ENCODE measurements around the gene MRPL40. TPM values are rescaled to one million over a fixed set of nuclear protein-coding genes. Genes with fewer than 3 reads are reported as not detected.

Gene MRPL40
- polyA plus RNA-seq (ENCODE audit: insufficient read length in 4 of 4), result 10 to 100 TPM; 30.8 to 50.0 (median 44.3) TPM

DNA sequence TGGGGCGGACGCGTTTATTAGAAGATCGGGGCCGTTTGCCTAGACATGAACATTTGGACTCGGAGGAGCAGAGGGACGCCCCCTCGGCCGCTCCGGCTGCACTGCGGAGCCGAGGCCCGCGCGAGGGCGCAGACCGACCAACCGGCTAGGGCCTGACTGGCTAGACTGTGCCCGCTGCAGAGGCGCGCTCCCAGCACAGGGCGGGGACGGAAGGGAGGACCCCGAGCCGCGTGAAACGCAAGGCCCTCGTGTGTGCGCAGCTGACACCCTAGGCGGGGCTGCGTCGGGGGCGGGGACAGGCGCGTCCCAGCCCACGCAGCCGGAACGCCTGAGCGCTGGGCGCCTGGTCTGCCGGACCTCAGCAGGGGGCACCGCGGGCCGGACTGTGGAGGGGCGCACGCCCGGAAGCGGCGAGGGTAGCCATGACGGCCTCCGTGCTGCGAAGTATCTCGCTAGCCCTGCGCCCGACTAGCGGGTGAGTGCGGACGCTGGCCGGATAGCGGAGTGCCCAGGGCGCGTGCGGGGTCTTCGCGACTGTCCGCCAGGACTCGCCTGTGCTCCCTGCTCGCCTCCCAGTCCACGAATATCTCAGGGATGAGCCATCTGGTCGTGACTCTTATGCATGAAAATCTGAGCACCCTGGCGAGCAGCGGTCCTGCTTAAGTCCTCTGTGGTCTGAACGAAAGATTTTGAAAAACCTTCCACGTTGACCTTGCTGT is at the start of gene MRPL40:
Gene MRPL40, plus strand, starts transcription at position 413 of the 719 bp plus-strand sequence. Its CDS starts 10 bp downstream, at position 423.
- DNase-seq (ENCODE audit: low read depth in 4 of 4, low spot score in 3 of 4), result peak; percentile 80 to 86 (median 84)

DNA sequence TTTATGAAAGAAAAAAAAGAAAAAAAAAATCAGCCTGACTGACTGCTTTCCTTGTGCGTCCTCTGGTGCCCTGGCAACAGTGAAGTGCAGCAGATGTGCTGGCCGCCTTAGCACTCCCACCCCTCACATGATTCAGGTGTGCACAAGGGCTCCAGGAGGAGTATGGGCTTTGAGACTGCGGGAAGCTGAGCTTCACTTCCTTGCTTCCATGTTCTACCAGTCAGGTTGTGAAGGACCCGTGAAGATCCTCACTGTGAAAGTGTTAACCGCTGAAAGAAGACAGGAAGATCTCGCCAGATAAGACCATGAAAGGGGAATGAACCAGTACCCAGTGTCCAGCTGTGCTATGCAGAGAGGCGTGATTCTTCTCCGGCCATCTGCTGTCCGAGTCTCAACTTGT is 49.1 kb upstream of the MRPL40 start:
- DNase-seq (ENCODE audit: low read depth in 4 of 4, low spot score in 3 of 4), result no peak

DNA sequence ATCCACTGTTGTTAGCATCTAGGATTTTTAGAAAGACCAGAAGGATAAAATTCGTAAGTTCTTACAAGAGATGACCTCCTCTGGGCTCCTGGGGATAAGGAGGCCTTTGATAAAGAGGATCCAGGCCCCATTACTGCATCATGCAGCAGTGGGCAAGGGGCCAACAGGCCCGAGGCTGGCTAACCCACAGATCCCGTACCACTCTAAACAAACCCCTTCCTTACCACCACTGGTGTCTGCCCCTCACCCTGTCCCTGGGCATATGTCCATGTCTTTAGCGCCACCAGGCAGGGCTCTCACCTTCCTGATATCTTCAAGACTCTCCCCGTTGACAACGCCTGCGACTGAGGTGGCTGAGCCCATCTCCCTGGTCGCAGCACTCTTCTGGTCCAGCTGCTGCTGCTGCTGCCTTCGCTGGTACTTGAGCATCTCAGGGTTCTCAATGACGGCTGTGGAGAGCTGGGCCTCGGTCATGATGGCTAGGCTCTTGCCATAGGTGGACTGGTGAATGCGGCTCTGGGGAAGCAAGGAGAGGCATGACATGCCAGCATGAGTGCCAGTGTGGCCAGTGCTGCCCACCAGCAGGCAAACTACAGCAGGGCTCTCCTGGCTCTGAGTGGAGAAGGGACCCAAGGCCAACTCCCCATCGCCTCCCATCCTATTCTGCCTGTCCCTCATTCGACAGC is 47.0 kb upstream of the MRPL40 start:
- no peak for DNase-seq (ENCODE audit: low read depth in 4 of 4, low spot score in 3 of 4)

DNA sequence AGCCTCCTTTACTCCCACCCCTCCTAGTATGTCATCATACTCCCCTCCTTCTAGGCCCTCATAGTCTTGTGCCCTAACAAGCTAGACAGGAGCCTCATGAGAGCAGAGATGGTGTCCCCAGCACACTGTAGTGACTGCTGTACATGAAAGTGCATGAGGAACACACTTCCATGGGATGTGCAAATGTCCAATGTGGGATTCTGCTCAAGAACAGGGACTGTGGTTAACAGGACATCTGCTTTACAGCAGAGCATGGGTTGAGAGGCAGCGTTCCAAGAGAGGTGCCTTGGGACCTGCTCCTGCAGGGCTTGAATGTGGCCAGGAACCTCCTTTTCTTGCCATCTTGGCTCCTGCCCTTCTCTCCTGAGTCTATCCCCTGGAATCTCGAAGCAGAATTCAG is 46.1 kb upstream of the MRPL40 start:
- no peak for DNase-seq (ENCODE audit: low read depth in 4 of 4, low spot score in 3 of 4)

DNA sequence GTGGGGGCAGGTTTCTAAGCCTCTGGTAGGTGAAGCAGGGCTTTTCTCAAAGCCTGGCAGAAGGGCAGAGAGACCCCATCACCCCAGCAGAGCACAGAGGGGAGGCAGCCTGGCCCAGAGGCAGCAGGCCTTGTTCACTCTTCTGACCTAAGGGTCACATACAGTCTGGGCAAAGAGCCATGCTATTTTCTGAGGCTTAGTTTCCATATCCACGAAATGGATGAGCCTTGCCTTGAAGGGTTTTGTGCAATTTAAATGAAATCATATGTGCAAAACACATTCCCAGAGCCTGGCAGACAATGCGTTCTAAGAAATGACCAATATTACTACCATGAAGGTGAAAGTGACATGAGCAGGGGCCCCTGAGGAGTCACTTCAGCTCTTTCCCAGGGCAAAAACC is 45.3 kb upstream of the MRPL40 start:
- DNase-seq (ENCODE audit: low read depth in 4 of 4, low spot score in 3 of 4), result no peak

DNA sequence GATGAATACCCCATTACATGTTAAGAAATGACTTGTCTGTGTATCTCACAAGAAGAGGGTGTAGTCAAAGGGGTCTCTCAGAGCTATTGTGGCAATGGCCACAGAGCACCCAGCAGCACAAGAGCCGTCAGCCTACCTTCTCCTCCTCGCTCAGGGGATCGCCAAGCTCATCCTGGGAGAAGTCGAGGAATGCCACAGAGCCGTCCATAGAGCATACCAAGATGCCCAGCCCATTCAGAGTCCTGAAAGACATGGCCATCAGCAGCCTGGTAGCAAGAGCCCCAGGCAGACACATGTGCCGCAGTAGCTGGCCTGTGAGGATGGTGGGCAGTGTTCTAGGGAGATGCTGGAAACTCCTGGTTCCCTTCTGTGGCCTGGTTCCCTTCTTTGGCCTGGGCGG is 44.8 kb upstream of the MRPL40 start:
- DNase-seq (ENCODE audit: low read depth in 4 of 4, low spot score in 3 of 4), result no peak

DNA sequence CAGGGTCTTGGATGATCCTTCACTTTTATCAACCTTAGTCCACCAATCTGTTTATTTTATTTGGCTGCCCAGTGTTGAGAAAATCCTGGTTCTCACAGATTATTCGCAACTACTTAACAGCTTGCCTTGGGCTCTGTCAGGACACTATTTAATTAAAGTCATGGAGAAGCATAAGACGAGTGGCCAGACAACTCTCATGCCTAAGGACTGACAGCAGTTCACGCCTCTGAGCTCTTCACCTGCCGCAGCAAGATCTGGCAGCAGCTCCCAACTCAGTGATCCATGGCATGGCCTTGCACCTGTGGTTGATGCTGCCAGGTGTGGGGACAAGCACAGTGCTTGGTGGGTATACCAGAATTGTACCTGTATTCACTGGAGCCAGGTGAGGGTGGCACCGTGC is 38.6 kb upstream of the MRPL40 start:
- no peak for DNase-seq (ENCODE audit: low read depth in 4 of 4, low spot score in 3 of 4)

DNA sequence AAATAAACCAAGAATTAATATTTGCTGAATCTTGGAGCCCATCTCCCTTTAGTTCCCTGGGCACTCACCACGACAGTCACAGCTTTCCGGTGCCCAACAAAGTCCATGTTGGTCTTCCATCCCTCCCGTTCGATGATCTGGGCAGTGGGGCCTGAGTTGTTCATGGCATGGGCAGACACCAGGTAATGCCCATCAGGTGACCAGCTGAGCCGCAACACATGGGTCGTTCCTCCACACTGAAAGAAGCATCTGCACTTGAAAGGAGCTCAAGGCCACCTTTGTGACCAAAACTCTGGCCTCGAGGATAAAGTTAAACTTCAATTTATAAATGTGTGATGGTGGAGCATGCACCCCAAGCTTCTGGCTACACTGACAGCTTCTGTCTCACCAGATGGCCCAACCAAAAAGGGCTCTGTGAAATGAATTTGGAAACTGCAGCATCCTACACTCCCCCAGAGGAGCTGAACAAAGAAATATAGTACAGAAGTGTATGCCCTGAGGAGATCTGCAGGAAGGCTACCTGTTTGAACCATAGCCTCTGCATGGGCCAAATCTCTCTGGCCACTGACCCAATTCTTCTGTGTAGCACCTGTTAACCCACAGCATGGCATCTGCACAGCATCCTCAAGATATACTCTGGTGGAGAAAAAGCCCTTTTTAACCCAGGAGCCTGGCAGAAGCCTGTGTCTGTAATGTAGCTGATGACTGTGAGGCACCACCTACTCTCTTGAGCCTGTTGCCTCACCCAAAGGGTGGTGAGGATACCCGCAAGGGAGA is 37.9 kb upstream of the MRPL40 start:
- DNase-seq (ENCODE audit: low read depth in 4 of 4, low spot score in 3 of 4), result no peak

DNA sequence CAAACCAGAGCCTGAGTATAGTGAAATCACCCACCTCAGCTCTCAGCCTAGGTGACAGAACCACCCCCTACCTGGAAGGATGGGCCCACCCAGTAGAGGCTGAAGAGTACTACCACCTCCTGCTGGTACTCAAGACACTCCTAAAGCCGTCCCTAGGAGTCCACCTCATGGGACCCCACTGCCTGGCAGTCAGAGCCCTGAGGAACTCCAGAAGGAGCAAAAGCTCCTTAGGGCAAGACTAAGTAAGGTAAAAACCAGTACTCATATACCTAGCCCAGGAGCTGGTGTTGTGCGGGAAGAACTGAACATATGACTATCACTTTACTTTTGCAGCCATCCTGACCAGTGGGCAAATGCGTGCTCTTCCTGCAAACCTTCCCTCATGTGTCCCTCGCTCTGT is 37.1 kb upstream of the MRPL40 start:
- no peak for DNase-seq (ENCODE audit: low read depth in 4 of 4, low spot score in 3 of 4)

DNA sequence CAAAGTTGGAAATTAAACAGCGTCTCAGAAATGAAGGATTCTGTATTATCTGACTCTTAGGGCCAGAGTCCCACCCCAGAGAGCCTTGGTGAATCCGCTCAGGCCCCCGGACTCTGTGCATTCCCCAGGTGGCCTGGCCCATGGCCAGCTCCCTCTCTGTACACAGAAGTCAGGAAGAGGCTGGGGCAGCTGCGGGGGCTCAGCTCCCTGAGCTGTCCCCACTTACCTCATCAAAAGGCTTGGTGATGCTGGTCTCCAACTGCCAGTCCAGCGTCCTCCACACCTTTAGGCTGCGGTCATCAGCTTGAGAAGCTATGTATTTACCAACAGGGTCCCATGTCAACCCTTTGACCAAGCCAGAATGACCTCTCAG is 35.8 kb upstream of the MRPL40 start:
- no peak for DNase-seq (ENCODE audit: low read depth in 4 of 4, low spot score in 3 of 4)

DNA sequence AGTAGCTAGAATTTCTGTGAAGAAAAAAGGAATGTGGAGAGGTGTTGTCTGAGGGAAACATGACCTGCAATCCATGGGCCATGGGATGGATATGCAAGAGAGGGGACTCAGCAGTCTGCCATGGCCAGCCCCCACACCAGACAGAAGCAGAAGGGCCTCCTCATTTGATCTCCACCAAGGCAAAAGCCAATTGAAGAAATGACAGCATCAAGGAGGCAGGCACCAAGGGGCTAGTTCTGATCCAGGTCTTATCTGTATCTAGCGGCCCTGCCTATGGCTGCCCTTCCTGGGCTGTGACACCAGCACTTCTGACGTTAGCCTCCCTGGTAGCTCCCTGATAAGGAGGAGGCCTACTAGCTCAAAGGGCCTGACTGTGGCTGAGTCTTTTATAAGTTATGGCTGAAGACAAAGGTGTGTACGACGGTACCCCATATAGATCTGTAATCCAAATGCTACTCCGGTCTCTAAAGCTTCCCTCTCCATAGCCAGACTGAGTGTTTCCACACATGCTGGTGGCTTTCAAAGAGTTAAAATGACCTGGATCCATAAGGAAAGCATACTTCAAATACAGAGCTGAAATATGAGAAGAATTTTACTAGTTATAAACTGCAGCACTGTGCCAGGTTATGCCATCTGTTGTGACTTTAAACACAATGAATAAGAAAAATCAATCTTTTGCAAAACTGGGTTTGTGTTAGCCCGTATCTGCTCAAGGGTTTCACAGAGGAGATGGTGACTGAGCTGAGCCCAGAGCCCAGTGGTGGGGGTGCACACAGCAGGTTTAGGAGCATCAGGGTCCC is 35.2 kb upstream of the MRPL40 start:
- DNase-seq (ENCODE audit: low read depth in 4 of 4, low spot score in 3 of 4), result no peak

DNA sequence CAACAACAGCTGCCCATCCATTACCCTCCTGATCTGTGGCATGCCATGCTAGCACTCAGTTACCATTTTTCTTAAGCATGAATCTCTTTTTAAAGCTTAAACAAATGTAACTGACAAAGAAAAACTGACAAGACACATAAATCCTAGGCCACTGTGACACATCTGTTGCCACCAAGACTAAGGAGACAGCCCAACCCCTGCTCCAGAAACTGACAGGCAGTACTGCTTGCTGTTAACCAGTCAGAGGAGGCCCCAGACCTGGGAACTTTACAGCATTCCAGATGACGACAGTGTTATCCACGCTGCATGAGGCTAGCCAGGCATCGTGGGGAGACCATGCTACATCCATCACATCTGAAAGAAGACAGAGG is 34.6 kb upstream of the MRPL40 start:
- no peak for DNase-seq (ENCODE audit: low read depth in 4 of 4, low spot score in 3 of 4)

DNA sequence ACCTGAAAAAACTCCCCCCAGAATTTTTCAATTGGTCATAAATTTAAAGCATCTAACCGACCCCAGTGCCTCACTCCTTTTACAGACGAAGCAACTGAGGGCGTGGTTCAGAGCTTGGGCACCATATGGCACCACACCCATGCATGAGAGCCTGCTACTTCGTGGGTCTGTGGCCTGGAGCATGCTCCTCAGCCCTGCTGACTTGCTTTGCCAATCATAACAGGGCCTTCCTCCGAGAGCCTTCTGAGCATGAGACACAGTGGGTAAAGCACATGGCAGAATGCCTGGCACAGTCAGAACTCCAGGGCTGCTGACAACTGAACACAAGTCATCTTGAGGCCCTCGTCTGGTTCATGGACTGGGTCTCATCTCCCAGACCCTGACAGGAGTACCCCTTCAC is 34.1 kb upstream of the MRPL40 start:
- no peak for DNase-seq (ENCODE audit: low read depth in 4 of 4, low spot score in 3 of 4)

DNA sequence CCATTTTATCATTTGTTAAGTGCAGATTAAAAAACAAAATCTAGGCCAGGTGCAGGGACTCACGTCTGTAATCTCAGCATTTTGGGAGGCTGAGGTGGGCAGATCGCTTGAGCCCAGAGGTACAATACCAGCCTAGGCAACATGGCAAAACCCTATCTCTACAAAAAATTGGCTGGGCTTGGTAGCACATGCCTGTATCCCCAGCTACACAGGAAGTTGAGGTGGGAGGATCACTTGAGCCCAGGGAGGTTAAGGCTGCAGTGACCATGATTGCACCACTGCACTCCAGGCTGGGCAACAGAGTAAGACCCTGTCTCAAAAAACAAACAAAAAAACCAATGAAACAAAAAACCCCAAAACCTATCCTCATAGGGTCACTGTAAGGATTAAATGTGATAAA is 33.7 kb upstream of the MRPL40 start:
- no peak for DNase-seq (ENCODE audit: low read depth in 4 of 4, low spot score in 3 of 4)

DNA sequence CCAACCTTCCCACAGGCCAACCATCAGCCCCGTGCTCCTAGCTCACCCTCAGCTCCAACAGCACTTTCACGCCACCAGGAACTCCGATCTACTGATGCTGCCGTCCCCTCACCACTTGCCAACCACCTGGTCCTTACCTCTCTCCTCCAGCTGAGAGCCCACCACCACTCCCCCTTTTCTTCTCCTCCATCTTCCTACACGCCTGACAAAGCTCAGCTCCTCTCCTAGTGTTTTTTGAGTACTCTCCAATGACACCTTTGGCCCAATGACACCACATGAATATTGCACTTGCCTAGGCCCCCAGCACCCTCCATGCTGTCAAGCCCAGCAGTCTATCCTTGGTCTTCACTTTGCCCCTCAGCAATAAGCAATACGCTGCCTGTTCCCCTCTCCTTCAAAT is 31.5 kb upstream of the MRPL40 start:
- no peak for DNase-seq (ENCODE audit: low read depth in 4 of 4, low spot score in 3 of 4)

DNA sequence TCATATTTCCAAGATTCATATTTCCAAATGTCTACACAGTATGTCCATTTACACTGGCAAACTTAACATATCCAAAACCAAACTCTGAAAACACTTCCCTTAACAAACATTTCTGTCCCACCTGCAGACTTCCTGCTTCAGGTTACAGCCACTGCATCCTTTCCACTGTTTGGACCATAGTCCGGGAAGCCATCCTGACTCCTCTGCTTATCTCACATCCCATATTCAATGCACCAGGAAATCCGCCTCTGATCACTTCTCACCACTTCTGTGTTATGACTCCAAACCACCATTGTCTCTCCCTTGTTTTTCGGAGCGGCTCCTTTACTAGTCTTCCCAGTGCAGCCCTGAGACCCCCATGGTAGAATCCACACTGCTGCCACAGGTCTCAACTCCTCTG is 30.9 kb upstream of the MRPL40 start:
- no peak for DNase-seq (ENCODE audit: low read depth in 4 of 4, low spot score in 3 of 4)

DNA sequence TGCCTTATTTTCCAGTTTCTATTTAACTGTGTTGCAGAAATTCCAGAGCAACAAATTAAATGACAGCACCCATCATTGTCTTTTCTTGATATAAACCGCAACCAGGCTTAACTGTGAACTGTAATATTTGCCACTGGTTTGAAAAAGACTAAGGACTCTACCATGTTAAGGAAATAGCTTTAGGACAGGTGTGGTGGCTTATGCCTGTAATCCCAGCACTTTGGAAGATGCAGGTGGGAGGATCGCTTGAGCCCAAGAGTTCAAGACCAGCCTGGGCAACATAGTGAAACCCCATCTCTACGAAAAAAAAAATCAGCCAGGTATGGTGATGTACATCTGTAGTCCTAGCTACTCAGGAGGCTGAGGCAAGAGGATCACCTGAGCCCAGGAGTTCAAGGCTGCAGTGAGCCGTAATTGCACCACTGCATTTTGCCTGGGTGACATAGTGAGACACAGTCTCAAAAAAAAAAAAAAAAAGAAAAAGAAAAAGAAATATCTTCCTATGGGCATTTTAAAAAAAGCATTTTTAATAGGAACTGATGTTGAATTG is 29.6 kb upstream of the MRPL40 start:
- no peak for DNase-seq (ENCODE audit: low read depth in 4 of 4, low spot score in 3 of 4)

DNA sequence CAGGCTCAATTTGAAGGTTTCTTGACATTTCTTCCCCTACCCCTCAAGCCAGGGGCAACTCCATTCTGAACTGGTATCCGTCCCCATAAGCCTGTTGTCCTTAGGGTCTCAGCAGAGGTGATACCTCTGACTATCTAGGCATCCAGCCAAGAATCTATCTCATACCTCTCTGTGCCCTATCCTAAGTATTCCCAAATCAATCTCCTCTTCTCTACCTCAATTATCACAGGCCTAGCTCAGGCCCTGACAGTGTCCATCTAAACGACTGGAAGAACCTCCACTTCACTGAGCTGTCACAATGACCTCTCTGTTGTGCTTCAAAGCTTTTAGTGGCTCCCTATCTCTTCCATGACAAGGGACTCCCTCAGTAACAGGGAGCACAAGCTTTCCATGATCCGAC is 27.7 kb upstream of the MRPL40 start:
- DNase-seq (ENCODE audit: low read depth in 4 of 4, low spot score in 3 of 4), result no peak

DNA sequence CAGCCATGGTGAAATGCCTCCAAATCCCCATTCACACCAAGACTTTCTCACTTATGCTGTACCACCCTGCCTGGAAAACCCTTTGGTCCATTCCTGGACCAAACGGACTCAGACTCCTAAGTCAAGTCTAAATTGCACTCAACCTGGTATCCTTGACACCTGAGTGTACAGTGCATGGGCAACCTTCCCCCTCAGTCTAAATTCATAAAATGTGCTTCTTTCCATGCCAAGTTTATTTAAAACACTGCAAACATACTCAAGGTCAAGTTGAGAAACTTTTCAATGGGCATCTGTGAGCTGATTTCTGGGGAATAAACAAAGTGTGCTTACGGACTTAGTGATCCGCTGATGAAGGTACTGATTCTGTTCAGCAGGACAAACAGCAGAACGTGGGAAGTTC is 27.2 kb upstream of the MRPL40 start:
- DNase-seq (ENCODE audit: low read depth in 4 of 4, low spot score in 3 of 4), result no peak

DNA sequence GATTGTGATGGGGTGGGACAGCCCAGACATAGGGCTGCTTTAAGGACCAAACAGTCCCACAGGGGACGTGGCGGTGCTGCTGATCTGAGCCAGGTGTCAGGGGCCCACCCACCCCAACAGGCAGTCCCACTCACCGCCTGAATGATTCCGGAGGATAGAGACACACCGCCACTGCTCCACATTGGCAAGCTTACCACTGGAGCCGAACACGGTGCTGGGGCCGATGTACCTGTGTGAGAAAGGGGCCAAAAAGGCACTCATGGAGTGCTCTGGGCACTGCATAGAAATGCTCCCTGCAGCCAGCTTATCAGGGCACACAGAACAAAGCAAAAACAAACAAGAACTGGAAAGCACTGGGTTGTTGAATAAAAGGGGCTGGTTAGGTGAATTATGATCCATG is 26.7 kb upstream of the MRPL40 start:
- DNase-seq (ENCODE audit: low read depth in 4 of 4, low spot score in 3 of 4), result no peak
